ENCODE results near the gene ING2. TPM values are rescaled to one million over a fixed set of nuclear protein-coding genes. Genes with fewer than 3 reads are reported as not detected.
"Not testable (repeated sequence)": the region's sequence is repeated elsewhere in the genome, so short reads cannot be mapped to it uniquely, and the experiment has no call there.

The ING2 gene, protein sequence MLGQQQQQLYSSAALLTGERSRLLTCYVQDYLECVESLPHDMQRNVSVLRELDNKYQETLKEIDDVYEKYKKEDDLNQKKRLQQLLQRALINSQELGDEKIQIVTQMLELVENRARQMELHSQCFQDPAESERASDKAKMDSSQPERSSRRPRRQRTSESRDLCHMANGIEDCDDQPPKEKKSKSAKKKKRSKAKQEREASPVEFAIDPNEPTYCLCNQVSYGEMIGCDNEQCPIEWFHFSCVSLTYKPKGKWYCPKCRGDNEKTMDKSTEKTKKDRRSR
- 10 to 100 TPM in 2 of 5 donors, 1 to 10 TPM in 3; 5.0 to 14.0 (median 7.6) TPM for total RNA-seq
- 8.9 TPM for total RNA-seq (2013)
- 2.5 to 11.6 (median 8.4) reads per million in 29 experiments for total RNA-seq

GRCh38 chr4:183504930-183505610 is at the start of gene ING2:
ING2 (plus strand) TSS chr4:183505058; CDS start chr4:183505196, 138 bp downstream.
- Mint-ChIP-seq H3K4me3 (peak within 1 kb of the TSS; percentile 96), H3K4me1 (peaks cover 30 to 33% (median 32%) of the 10 kb centered on the region in 3 donors), H3K27ac (peak within 1 kb of the TSS; percentile 96 to 99), H3K27me3 (no peaks in the 10 kb centered on the region), H3K9me3 (no peaks in the 10 kb centered on the region), H3K36me3 (peaks cover 1% of the 10 kb centered on the region)
- POLR2A ChIA-PET, result interaction anchor here in 1 of 2 donors (0.6 kb wide), 1 partner anchor 19 kb away, joined by 3 read pairs; no protein-coding TSS in a partner anchor
- Histone ChIP-seq H3K27me3 (replicated peaks in 1 of 2; ENCODE audit: control insufficient read depth in 2 of 2, extremely low read depth in 1 of 2, insufficient read depth in 2 of 2, low read length in 1 of 2) (no peaks in the 10 kb centered on the region), H3K36me3 (ENCODE audit: control insufficient read depth in 2 of 2, extremely low read depth in 1 of 2, insufficient read depth in 1 of 2, low read length in 1 of 2) (no peaks in the 10 kb centered on the region), H3K4me3 (ENCODE audit: control insufficient read depth in 1 of 2, extremely low read depth in 1 of 2, low read length in 1 of 2) (peak within 1 kb of the TSS; percentile 96 to 97), H3K4me1 (ENCODE audit: control insufficient read depth in 1 of 2, extremely low read depth in 1 of 2, insufficient read depth in 2 of 2, low read length in 2 of 2) (peaks cover 9 to 17% of the 10 kb centered on the region in 2 experiments), H3K27ac (ENCODE audit: low read length) (peak within 1 kb of the TSS; percentile 81), H3K9me3 (no peaks in the 10 kb centered on the region)
- DNase-seq (peak in 6 of 35 experiments; percentile 13 to 66 (median 18)), ATAC-seq (replicated peaks in 1 of 4) (peak; percentile 60 to 66 (median 63))
- CTCF ChIA-PET, result interaction anchor here in 1 of 2 donors (0.8 kb wide), 1 partner anchor 662 kb away, joined by 3 read pairs; no protein-coding TSS in a partner anchor
- WGBS (ENCODE audit: insufficient coverage), result under 1% methylated on average over 68 of the region's 68 CpGs

DNA sequence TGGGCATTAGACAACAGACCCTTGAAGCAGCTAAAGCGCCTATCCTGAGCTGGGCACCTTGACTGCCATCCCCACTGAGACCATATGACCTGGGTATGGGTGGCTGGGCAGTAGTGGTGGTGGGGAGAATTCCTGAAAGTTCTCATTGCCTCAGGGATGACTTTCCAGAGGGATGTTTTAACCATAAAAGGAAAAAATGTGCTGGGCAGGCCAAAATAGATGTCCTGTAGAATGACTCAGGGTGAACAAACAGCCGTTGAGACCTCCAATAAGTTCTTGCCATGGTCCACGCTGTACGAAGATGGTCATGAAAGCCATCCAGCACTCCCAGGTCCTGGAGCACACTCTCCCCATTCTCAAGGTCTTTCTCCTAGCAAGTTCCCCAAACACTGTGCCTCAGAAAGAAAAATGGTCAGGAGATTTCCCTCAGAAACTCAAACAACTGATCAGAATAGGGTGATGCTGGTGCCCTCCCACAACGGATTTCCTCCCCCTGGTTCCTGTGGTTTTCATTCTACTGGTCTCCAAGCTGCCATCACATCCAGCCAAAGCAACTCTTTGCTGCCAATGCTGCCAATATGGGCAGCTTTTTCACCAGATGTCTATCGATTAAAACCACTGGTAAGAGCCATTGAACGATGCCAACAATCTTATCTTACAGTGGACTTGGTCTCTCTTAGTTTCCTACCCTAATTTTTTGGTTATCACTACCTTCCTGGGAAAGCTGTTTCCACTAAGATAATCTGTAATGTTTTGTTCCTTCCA is 49.2 kb upstream of the ING2 start:
- 13% methylated on average over 4 of the region's 7 CpGs for WGBS (ENCODE audit: insufficient coverage)
- H3K36me3 ChIP-seq (ENCODE audit: control insufficient read depth in 2 of 2, extremely low read depth in 1 of 2, insufficient read depth in 1 of 2, low read length in 1 of 2), result peaks cover 0 to 13% of the 10 kb centered on the region in 2 donors
- Mint-ChIP-seq H3K27ac (peak overlapping the region; percentile 43 to 64), H3K36me3 (peaks cover 11% of the 10 kb centered on the region), H3K27me3 (no peaks in the 10 kb centered on the region), H3K4me3 (peak overlapping the region in 1 of 3 donors; percentile 29), H3K4me1 (peaks cover 11 to 21% (median 21%) of the 10 kb centered on the region in 3 donors), H3K9me3 (peaks cover 0 to 5% (median 0%) of the 10 kb centered on the region in 3 donors)
- H3K27me3 ChIP-seq (replicated peaks in 1 of 2; ENCODE audit: control insufficient read depth in 2 of 2, extremely low read depth in 1 of 2, insufficient read depth in 2 of 2, low read length in 1 of 2), result no peaks in the 10 kb centered on the region
- H3K4me1 ChIP-seq (ENCODE audit: control insufficient read depth in 1 of 2, extremely low read depth in 1 of 2, insufficient read depth in 2 of 2, low read length in 2 of 2), result peaks cover 0 to 7% of the 10 kb centered on the region in 2 experiments
- ATAC-seq (replicated peaks in 1 of 4), result peak in 2 of 4 experiments; percentile 11 to 54
- H3K4me3 ChIP-seq (ENCODE audit: control insufficient read depth in 1 of 2, extremely low read depth in 1 of 2, low read length in 1 of 2), result no peak overlapping the region
- H3K27ac ChIP-seq (ENCODE audit: low read length), result no peak overlapping the region
- no peaks in the 10 kb centered on the region for H3K9me3 ChIP-seq
- POLR2A ChIA-PET, result no interaction called here
- no peak for DNase-seq
- CTCF ChIA-PET, result no interaction called here

GRCh38 chr4:183458005-183458404 is 46.9 kb upstream of the ING2 start:
- CTCF ChIA-PET, result no interaction called here

DNA sequence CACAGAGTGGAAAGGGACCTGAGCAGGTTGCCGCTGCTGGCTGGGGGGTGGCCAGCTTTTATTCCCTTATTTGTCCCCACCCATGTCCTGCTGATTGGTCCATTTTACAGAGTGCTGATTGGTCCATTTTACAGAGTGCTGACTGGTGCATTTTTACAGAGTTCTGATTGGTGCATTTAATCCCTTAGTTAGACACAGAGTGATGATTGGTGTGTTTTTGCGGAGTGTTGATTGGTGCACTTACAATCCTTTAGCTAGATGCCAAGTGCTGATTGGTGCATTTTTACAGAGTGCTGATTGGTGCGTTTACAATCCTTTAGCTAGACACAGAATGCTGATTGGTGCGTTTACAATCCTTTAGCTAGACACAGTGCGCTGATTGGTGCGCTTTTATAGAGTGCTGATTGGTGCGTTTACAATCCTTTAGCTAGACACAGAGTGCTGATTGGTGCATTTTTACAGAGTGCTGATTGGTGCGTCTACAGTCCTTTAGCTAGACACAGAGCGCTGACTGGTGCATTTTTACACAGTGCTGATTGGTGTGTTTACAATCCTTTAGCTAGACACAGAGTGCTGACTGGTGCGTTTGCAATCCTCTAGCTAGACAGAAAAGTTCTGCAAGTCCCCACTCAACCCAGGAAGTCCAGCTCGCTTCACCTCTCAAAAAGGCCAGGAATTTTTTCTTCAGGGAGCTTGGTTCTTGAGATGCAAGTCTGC is 40.8 kb upstream of the ING2 start:
- ATAC-seq (replicated peaks in 1 of 4); DNase-seq; H3K9me3 Mint-ChIP-seq; H3K36me3 Mint-ChIP-seq; H3K27ac ChIP-seq (ENCODE audit: low read length); CTCF ChIA-PET; H3K27ac Mint-ChIP-seq; H3K4me3 Mint-ChIP-seq; H3K4me3 ChIP-seq (ENCODE audit: control insufficient read depth in 1 of 2, extremely low read depth in 1 of 2, low read length in 1 of 2); POLR2A ChIA-PET; H3K27me3 ChIP-seq (replicated peaks in 1 of 2; ENCODE audit: control insufficient read depth in 2 of 2, extremely low read depth in 1 of 2, insufficient read depth in 2 of 2, low read length in 1 of 2); H3K9me3 ChIP-seq; H3K4me1 ChIP-seq (ENCODE audit: control insufficient read depth in 1 of 2, extremely low read depth in 1 of 2, insufficient read depth in 2 of 2, low read length in 2 of 2); H3K36me3 ChIP-seq (ENCODE audit: control insufficient read depth in 2 of 2, extremely low read depth in 1 of 2, insufficient read depth in 1 of 2, low read length in 1 of 2); H3K4me1 Mint-ChIP-seq; H3K27me3 Mint-ChIP-seq: not testable (repeated sequence)
- 66% methylated on average over 6 of the region's 11 CpGs for WGBS (ENCODE audit: insufficient coverage)

More at GRCh38 chr4:183458005-183458404, 46.9 kb upstream of the ING2 start:
- Mint-ChIP-seq H3K4me3 (no peak overlapping the region), H3K27ac (no peak overlapping the region), H3K9me3 (peaks cover 0 to 5% (median 0%) of the 10 kb centered on the region in 3 donors), H3K36me3 (peaks cover 6% of the 10 kb centered on the region), H3K4me1 (peaks cover 11 to 19% (median 18%) of the 10 kb centered on the region in 3 donors), H3K27me3 (no peaks in the 10 kb centered on the region)
- H3K4me3 ChIP-seq (ENCODE audit: control insufficient read depth in 1 of 2, extremely low read depth in 1 of 2, low read length in 1 of 2), result no peak overlapping the region
- WGBS (ENCODE audit: insufficient coverage), result 100% methylated on average over 2 of the region's 5 CpGs
- ATAC-seq (replicated peaks in 1 of 4), result no peak
- DNase-seq, result no peak
- H3K27ac ChIP-seq (ENCODE audit: low read length), result no peak overlapping the region
- POLR2A ChIA-PET, result no interaction called here
- no peaks in the 10 kb centered on the region for H3K9me3 ChIP-seq
- H3K36me3 ChIP-seq (ENCODE audit: control insufficient read depth in 2 of 2, extremely low read depth in 1 of 2, insufficient read depth in 1 of 2, low read length in 1 of 2), result peaks cover 0 to 8% of the 10 kb centered on the region in 2 donors
- no peaks in the 10 kb centered on the region for H3K27me3 ChIP-seq (replicated peaks in 1 of 2; ENCODE audit: control insufficient read depth in 2 of 2, extremely low read depth in 1 of 2, insufficient read depth in 2 of 2, low read length in 1 of 2)
- peaks cover 0 to 7% of the 10 kb centered on the region in 2 experiments for H3K4me1 ChIP-seq (ENCODE audit: control insufficient read depth in 1 of 2, extremely low read depth in 1 of 2, insufficient read depth in 2 of 2, low read length in 2 of 2)

- H3K36me3 Mint-ChIP-seq; H3K9me3 ChIP-seq; H3K27ac Mint-ChIP-seq; H3K27ac ChIP-seq (ENCODE audit: low read length); POLR2A ChIA-PET; H3K27me3 Mint-ChIP-seq; DNase-seq; H3K36me3 ChIP-seq (ENCODE audit: control insufficient read depth in 2 of 2, extremely low read depth in 1 of 2, insufficient read depth in 1 of 2, low read length in 1 of 2); H3K4me3 Mint-ChIP-seq; H3K4me1 ChIP-seq (ENCODE audit: control insufficient read depth in 1 of 2, extremely low read depth in 1 of 2, insufficient read depth in 2 of 2, low read length in 2 of 2); H3K9me3 Mint-ChIP-seq; H3K4me3 ChIP-seq (ENCODE audit: control insufficient read depth in 1 of 2, extremely low read depth in 1 of 2, low read length in 1 of 2); ATAC-seq (replicated peaks in 1 of 4); H3K4me1 Mint-ChIP-seq; H3K27me3 ChIP-seq (replicated peaks in 1 of 2; ENCODE audit: control insufficient read depth in 2 of 2, extremely low read depth in 1 of 2, insufficient read depth in 2 of 2, low read length in 1 of 2): not testable (repeated sequence)
- CTCF ChIA-PET, result interaction anchor here (0.7 to 0.8 kb wide), 2 partner anchors 213 to 321 kb away, joined by 4 to 6 read pairs; no protein-coding TSS in a partner anchor
- WGBS (ENCODE audit: insufficient coverage), result 92% methylated on average over 4 of the region's 5 CpGs
These were observed 39.0 kb upstream of the ING2 start for GRCh38 chr4:183465879-183466278.
